ENCODE data around the gene PEX5L. TPM values are rescaled to one million over a fixed set of nuclear protein-coding genes. Genes with fewer than 3 reads are reported as not detected.

PEX5L gene
- total and polyA plus RNA-seq, 10 of the 15 experiments (the other 5 are each of a cell fraction or from before 2014, with no cell fraction given): 0.11 to 17.0 (median 0.50) TPM

GRCh38 chr3:179921951-179922350 lies 114.8 kb downstream of the PEX5L start:
- POLR2A ChIA-PET: interaction anchor here (0.7 kb wide), 1 partner anchor 40 kb away, joined by 3 read pairs; no protein-coding TSS in a partner anchor
- DNase-seq (ENCODE audit: low read depth, low spot score) (no peak), ATAC-seq (0 out of 3 replicates have a peak, but pooled peaks have one; percentile 16), FAIRE-seq (no peak)
- H3K27ac ChIP-seq (ENCODE audit: control insufficient read depth, insufficient read depth): no peak overlapping the region
- in situ Hi-C loops (cut with MboI): no loop called here
- BruUV-seq (replicated peaks): no TSS peak
- no peaks in the 10 kb centered on the region for H4K20me1 ChIP-seq (ENCODE audit: control insufficient read depth, insufficient read depth)
- SMC1A ChIA-PET (ENCODE audit: uncharacterized antibody, unreplicated experiment): interaction anchor here (0.6 to 1.4 kb wide), 8 partner anchors 9 to 149 kb away, joined by 3 to 5 read pairs (median 3); no protein-coding TSS in a partner anchor
- H2AFZ ChIP-seq (ENCODE audit: control insufficient read depth, low read depth, low read length): no peak overlapping the region
- H3K4me3 ChIP-seq: no peak overlapping the region
- no peak overlapping the region for H3K9ac ChIP-seq (ENCODE audit: control insufficient read depth, insufficient read depth, low read length)
- H3K79me2 ChIP-seq (ENCODE audit: control insufficient read depth, insufficient read depth, low read length): no peaks in the 10 kb centered on the region
- intact Hi-C loops (cut with micrococcal nuclease; ENCODE audit: unreplicated experiment): no loop called here
- no peaks in the 10 kb centered on the region for H3K36me3 ChIP-seq (ENCODE audit: control insufficient read depth in 2 of 2, insufficient read depth in 2 of 2, low read length in 1 of 2)
- H3K4me2 ChIP-seq (ENCODE audit: control insufficient read depth, insufficient read depth): no peak overlapping the region
- H3K4me1 ChIP-seq (ENCODE audit: control insufficient read depth, insufficient read depth, low read length): no peaks in the 10 kb centered on the region
- CTCF ChIA-PET: interaction anchor here (1.1 to 5.3 kb wide), 4 partner anchors 7 to 111 kb away, joined by 3 to 24 read pairs (median 6); no protein-coding TSS in a partner anchor
- H3K9me3 ChIP-seq (replicated peaks; ENCODE audit: control insufficient read depth, insufficient read depth, low read length): no peaks in the 10 kb centered on the region
- WGBS (ENCODE audit: insufficient coverage, insufficient replicate concordance, low lambda C conversion rate, missing lambda C conversion rate): 73% methylated on average over 3 of the region's 3 CpGs
- no peaks in the 10 kb centered on the region for H3K27me3 ChIP-seq (replicated peaks in 1 of 2; ENCODE audit: control insufficient read depth in 2 of 2, insufficient read depth in 2 of 2, low read length in 1 of 2)
- RAD21 ChIA-PET (ENCODE audit: unreplicated experiment): interaction anchor here (0.6 to 1.1 kb wide), 5 partner anchors 28 to 150 kb away, joined by 3 to 11 read pairs (median 3); no protein-coding TSS in a partner anchor
- TF ChIP-seq ZZZ3 (IDR thresholded peaks at IDR 0.05; ENCODE audit: control insufficient read depth, insufficient read length, low read depth) (no peak), RBBP5 (conservative IDR thresholded peaks at IDR 0.05) (no peak), MTA3 (IDR thresholded peaks at IDR 0.05; ENCODE audit: borderline replicate concordance, low read length) (no peak), SMAD1 (IDR thresholded peaks at IDR 0.05; ENCODE audit: low read depth, partially characterized antibody) (no peak), HDAC2 (IDR thresholded peaks at IDR 0.05) (no peak), PKNOX1 (IDR thresholded peaks at IDR 0.05) (no peak), NR2C2 (IDR thresholded peaks at IDR 0.05; ENCODE audit: borderline replicate concordance, control insufficient read depth, insufficient read length, low read depth) (no peak), CREB1 (IDR thresholded peaks at IDR 0.05; ENCODE audit: low read depth) (no peak), TBL1XR1 (IDR thresholded peaks at IDR 0.05; ENCODE audit: low read depth, low read length) (no peak), YBX1 (IDR thresholded peaks at IDR 0.05) (no peak), STAT3 (IDR thresholded peaks at IDR 0.05; ENCODE audit: low read depth, low read length) (no peak), MEF2A (IDR thresholded peaks at IDR 0.05; ENCODE audit: insufficient read depth, low read depth, low read length) (no peak)
